ENCODE measurements around the gene POR.
"Not testable (repeated sequence)": the region's sequence is repeated elsewhere in the genome, so short reads cannot be mapped to it uniquely, and the experiment has no call there.

Gene POR

DNA sequence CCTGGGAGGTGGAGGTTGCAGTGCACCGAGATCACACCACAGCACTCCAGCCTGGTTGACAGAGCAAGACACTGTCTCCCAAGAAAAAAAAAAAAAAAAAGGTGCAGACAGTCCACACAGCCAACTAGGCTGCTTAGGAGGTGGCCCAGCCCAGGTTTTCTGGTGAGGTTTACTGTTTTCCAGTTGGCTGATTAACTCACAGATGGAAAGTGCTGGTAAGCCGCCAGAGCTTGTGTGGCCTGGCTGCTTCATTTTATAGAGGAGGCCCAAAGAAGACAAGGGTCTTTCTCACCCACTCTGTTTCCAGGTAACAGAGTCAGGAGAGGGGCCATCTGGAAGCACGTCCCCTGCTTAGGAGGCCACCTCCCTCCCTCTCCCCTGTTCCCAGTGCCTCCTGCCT lies 29.9 kb upstream of the POR start:
- DNase-seq (ENCODE audit: low read depth), result no peak

DNA sequence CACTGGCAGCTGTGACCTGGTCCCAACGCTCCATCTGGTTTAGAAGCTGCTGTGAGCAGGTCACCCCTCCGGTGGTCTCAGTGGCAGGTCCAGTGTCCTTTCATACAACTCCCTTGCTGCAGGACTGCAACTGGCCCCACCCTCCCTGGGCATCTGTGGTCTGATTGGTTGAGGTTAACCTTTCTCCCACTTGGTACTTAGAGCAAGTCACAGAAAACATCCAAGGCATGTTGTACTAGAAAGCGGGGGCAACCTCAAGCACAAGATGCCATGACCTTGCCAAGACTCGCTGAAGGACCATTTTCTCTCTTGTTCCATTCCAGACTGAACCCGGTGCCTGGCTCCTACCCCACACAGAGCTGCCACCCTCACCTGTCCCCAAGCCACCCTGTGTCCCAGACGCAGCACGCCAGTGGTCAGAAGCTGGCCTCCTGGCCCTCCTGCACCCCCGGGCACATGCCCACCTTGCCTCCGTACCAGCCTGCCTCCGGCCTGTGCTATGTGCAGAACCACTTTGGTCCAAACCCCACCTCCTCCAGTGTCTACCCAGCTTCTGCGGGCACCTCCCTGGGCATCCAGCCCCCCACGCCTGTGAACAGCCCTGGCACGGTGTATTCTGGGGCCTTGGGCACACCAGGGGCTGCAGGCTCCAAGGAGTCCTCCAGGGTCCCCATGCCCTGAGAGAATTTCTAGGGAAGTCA lies 27.1 kb upstream of the POR start:
- no peak for DNase-seq (ENCODE audit: low read depth)

DNA sequence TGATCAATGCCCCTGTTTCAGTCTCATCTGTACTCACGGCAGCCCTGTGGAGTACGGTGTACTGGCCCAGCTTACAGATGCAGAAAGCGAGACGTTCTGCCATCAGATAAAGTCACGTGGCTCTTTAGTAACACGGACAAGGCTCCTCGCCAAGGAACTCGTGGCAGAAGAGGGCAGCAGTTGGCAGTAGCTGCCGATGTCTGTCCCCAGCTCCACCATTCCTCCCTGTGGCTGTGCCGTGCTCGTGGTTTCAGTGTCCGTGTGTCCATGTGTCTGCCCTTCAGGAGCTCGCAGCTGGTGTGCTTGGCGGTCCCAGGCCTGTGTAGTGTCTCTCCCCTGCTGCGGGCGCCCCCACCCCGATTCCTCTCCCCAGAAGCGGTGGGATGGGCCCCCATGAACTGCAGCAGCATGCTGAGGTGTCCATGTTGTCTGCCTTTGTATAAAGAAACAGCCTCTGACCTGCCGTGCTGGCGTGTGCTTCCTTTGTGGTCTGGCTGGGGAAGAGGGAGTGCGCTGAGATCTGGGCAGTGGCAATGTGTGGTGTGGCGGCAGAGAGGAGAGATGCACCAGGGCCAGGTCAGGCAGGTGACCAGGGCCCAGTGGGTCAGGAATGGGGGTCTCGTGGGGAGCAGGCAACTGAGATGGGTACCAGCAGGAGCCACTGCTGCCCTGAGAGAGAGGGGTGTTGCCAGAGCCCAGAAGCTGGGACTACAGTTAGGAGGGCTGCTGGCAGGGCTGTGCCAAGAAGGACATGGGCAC lies 26.3 kb upstream of the POR start:
- DNase-seq (ENCODE audit: low read depth), result no peak

DNA sequence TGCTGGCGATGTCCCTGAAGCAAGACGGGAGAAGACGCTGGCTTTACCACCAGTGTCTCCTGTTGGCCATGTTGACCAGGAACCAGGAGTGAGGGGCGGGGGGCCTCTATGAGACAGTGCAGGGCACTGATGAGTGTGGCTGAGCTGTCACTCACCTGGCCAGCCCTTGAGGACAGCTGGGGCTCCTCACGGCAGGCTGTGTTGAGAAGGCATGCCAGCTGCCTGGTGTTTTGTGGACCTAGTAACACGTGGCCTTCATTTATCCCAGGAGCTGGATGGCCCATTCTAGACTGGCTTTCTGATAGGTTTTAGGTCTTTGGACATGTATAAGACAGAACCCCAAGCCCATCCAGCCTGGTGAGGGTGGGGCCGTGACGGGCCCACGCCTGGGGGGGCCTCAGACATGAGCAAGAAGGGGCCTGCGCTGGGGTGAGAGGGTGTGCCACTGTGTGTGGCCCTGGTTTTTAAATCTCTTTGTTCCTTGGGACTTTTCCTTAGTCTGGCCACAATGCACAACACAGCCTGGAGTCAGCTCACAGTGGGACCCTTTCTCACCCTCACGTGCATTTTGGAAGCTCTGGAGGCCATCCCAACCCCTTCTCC lies 25.6 kb upstream of the POR start:
- DNase-seq (ENCODE audit: low read depth), result no peak

DNA sequence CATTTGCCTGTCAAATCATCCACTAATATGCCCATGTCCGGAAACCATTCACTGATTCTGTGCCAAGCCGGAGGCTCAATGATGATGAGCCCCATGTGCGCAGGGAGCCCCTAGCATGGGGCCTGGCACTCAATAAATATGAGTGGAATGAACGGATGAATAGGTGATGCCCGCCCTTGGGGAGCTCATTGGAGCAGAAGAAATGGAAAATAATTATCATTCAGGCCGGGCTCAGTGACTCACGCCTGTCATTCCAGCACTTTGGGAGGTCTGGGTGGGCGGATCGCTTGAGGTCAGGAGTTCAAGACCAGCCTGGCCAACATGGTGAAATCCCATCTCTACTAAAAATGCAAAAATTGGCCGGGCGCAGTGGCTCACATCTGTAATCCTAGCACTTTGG lies 25.1 kb upstream of the POR start:
- DNase-seq (ENCODE audit: low read depth), result no peak

DNA sequence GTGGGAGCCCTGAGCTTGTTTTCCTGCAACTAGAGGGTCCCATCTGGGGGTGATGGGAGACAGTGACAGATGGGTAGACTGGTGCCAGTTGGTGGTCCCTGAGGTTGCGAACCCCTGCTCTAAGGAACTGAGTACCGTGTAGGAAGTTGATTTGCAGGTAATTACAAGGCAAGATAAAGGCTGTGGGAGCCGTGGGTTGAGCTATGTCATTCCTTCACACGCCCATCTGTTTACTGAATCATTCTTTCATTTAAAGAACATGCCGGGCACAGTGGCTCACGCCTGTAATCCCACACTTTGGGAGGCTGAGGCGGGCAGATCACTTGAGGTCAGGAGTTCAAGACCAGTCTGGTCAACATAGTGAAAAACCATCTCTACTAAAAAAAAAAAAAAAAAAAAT lies 23.7 kb upstream of the POR start:
- DNase-seq (ENCODE audit: low read depth), result not testable (repeated sequence)

DNA sequence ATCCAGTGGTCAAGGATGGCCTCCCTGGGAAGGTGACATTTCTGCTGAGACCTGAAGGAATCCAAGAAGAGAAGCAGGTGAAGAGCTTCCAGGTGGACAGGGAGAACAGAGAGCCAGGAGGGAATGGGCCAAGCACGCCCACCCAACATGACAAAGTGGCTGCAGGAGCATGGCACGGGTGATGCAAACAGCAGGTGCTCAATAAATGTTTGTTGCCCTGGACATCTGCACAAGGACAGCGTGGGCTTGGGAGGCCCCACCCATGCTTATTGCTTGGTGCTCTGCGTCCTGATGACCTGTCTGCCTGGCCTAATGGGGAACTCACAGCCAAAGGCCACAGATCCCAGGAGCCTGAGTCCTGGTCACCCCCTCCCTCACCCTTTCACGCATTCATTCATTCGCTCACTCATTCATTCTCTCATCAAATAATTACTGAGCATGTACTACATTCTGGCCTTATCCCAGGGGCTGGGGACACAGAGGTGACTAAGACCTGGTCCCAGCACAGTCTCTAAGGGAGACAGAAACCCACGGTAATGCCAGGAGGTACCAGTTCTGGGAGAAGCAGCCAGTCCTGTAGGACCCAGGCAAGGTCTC lies 23.0 kb upstream of the POR start:
- no peak for DNase-seq (ENCODE audit: low read depth)

DNA sequence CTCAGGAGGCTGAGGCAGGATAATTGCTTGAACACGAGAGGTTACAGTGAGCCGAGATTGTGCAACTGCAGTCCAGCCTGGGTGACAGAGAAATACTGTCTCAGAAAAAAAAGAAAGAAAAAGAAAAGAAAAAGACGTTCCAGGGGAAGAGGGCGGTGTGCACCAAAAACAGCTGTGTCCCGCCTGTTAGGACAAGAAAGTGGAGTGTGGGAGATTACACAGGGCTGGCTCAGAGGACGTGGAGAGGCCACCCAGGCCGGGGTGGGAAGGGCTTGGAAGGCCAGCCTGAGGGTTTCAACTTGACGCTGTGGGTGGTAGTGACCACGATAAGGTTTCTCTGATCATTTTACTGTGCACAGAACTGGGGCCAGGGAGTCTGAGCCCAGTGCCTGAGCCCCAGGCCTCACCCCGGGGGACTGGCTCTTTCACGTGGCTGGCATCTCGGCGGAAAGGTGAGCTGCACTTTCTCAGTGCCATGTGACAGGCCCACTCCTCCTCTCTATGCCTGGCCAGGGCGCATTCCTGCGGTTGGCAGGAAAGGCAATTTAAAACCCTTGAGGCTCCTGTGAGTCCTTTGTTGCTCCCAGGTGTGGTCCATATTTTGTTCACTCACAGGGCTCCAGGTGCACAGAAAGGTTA lies 22.2 kb upstream of the POR start:
- DNase-seq (ENCODE audit: low read depth), result no peak

DNA sequence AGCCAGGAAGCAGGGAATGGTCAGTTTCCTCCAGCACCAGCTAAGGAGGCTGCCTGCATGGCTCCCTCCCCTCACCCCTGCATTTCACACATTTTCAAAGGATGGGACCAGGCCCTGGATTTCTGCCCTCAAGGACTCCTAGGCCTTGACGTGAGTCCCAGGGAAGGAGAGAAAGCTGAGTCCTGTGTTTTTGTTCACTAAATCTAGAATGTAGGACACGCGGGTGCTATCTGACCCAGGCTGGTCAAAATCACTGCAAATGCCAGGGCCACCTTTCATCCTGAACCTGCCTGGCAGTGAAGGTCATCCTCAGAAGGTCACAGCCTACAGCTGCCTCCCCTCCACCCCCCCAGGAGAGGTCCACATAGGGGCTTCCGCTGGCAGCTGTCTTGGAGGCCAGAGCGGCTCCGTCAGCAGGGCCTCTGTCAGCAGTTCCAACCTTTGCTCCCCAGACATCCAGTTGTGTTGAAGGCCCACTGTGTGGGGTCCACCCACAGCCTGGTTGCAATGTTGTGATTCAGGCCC lies 18.1 kb upstream of the POR start:
- DNase-seq (ENCODE audit: low read depth), result no peak

DNA sequence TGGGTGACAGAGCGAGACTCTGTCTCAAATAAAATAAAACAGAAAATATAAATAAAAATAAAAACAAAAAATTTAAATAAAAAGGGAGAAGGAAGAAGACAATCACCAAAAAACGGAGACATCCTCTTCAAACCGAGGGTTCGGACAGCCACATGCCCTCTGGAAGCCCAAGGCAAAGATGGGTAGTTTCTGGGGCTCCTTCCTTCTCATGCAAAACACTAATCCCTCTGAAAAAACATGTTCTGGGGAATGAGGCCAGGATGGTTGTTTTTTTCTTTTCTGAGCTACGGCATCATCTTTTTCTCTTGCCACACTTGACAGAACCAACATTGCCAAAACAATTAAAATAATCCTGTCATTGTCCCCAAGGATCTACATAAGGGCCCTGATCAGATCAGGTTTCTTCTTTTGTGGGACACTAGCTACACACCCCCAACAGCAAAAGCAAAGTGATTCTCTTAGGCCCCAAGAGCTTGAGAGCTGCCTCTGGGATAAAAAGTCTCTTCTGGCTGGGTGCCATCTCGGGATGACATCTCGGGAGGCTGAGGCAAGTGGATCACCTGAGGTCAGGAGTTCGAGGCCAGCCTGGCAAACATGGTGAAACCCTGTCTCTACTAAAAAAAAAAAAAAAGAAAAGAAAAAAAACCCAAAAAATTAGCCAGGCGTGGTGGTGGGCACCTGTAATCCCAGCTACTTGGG lies 14.2 kb upstream of the POR start:
- no peak for DNase-seq (ENCODE audit: low read depth)

DNA sequence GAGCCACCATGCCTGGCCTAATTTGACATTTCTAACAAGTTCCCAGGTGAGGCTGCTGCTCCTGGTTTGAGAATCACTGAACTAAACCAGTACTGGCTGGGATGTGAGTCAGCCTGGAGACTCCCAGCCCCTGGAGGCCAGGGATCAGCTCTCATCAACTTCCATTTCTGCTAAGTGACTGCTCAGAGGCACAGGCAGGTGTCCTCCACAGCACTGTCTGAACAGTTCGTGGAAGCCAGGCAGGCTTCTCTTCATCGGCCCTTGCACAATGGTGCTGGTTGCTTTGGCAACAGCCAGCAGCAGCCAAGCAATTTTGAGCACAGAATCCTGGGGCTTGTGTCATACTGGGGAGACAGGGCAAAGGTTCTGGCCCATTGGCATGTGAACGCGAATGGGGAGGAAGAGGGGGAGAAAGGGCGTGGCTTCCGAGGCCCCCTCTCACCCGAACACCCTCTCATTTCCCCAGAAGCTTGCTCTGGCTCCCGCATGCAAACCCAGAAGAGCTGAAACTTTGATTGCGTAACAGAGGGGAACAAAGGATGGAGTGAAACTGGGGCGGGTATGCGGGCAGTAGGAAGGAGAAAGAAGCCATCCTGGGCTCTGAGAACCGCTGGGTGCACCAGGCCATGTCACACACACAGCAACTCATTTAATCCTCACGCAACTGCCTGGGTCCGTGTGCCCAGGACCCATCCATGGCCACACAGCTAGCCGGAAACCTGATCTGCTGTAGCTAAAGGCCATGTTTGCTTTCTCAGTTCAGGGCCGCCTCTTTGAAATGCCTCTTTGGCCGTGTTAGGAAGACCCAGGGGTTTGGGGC lies 9.0 kb upstream of the POR start:
- DNase-seq (ENCODE audit: low read depth), result no peak

DNA sequence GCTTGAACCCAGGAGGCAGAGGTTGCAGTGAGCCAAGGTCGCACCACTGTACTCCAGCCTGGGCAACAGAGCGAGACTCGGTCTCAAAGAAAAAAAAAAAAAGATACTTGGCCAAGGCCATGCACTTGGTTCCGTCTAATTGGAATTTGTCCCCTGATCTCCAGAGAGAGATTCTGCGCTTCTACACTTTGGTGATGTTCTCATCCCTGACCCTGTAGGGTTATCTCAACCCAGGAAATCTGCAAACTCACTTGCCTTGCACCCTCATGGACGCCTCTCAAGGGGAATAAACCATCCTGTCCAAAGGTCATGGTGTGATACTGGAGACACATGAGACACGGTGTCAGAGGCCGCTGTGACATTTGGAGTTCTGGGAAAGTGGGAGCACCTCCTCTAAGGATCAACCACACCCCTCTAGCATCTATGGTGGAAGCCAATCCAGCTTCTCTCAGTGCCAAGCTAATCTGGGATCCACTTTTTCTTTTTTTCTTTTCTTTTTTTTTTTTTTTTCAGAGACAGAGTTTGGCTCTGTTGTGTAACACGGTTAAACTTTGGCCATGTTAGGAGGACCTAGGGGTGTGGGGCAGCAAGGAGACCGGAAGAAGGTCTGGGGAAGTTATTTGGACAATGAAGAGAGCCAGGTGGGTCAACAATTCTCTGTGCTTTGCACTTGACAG lies 7.8 kb upstream of the POR start:
- no peak for DNase-seq (ENCODE audit: low read depth)

DNA sequence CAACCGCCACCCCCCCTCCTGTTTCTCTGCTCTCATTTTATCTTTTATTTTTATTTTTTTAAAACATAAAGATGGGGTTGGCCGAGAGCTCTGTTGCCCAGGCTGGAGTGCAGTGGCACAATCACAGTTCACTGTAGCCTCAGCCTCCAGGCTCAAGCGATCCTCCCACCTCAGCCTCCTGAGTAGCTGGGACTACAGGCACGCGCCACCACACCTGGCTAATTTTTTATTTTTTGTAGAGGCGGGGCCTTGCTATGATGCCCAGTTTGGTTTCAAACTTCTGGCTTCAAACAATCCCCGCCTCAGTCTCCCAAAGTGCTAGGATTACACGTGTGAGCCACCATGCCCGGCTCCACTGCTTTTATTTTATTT lies 7.3 kb upstream of the POR start:
- not testable (repeated sequence) for DNase-seq (ENCODE audit: low read depth)

DNA sequence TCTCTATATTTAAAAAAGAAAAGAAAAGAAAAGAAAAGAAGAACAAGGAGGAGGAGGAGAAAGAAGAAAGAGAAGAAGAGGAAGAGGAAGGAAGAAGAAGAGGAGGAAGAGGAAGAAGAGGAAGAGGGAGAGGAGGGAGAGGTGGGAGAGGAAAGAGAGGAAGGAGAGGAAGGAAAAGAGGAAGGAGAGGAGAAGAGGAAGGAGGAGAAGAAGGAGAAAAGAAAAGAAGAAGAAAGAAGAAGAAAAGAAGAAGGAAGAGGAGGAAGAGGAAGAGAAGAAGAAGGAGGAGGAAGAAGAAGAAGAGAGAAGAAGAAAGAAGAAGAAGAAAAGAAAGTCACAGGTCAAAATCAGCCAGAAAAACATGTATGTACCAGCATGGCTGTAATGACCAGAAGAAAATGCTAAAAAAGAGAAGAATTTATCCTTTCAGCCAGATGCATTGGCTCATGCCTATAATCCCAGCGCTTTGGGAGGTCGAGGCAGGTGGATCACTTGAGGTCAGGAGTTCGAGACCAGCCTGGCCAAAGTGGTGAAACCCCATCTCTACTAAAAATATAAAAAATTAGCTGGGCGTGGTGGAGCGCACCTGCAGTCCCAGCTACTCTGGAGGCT lies 5.3 kb upstream of the POR start:
- no peak for DNase-seq (ENCODE audit: low read depth)

DNA sequence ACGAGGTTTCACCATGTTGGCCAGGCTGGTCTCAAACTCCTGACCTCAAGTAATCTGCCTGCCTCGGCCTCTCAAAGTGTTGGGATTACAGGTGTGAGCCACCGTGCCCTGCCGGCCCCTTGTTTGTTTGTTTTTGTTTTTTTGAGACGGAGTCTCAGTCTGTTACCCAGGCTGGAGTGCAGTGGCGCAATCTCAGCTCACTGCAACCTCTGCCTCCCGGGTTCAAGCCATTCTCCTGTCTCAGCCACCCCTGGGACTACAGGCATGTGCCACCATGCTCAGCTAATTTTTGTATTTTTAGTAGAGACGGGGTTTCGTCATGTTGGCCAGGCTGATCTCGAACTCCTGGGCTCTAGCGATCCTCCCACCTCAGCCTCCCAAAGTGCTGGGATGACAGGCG lies 3.8 kb upstream of the POR start:
- not testable (repeated sequence) for DNase-seq (ENCODE audit: low read depth)

DNA sequence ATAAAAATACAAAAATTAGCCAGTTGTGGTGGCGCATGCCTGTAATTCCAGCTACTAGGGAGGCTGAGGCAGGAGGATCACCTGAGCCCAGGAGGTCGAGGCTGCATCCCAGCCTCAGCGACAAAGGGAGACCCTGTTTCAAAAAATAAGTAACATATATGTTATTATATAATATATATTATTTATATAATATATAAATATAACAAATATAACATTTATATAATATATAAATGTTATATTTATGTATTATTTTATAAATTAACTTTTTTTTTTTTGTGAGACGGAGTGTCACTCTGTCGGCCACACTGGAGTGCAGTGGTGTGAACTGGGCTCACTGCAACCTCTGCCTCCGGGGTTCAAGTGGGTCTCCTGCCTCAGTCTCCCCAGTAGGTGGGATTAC lies 1.5 kb upstream of the POR start:
- no peak for DNase-seq (ENCODE audit: low read depth)

DNA sequence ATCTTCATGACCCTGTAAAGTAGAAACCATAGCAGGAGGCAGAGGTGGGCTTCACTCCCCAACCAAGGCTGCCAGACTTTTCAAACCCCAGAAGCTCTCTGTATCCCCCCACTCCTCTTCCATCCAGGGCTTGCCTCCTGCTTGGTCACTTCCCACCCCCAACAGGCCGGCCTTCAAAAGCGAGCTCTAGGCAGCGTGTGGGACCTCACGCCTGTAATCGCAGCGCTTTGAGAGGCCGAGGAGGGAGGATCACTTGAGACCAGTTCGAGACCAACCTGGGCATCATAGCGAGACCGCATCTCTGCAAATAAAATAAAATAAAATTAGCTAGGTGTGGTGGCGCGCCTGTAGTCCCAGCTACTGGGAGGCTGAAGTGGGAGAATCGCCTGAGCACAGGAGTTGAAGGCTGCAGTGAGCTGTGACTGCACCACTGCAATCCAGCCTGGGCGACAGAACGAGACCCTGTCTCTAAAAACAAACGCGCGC lies 743 bp upstream of the POR start:
- no peak for DNase-seq (ENCODE audit: low read depth)

DNA sequence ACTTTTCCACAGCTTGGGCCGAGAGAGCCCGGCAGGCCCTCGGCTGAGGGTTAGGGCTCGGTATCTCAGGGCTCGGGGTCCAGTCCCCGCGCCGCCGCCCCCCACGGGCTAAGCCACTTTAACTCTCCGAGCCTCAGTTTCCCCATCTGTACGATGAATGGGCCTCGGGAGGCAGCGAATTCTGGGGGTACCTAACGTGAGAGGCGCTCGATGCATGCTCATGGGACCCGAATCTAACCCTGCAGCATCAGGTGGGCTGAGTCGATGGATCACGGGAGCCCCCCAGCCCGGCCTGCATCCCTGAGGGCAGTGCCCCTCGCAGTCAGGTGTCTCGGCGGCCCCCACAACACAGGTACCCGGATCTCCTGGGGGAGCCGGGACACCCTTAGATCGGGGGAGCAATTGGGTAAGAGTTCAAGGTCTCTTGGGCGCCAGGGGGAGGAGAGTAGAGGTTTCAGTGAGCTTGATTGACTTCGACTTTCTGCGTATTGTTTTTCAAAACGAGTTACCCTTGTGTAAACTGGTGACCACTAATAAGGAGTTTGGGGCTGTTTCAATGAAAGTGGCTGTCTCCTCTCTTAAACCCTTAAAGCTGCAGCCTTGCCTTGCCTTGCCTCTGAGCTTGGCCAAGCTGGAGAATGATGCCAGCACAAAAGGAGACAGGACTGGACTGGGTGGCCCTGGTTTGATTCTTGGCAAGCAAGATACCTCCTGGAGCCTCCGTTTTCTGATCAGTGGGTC lies 631 bp downstream of the POR start:
- DNase-seq (ENCODE audit: low read depth), result no peak

DNA sequence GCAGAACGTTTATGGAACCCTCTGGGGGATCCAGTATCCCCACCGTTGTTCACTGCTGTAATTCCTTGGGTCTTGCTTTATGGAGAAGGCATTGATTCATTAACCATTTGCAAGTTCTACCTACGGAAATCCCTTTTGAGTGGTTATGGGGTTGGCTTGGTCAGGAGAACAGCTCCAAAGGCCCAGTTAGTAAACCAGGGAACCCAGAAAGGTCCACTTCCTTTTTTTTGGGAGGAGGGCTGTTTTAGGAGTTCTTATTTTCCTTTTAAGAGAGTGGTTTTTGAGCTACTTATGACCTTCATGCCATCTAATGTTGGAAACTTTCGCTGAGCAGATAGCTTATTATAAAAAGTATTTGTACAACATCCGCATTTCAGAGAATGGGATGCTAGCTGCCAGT lies 1.3 kb downstream of the POR start:
- no peak for DNase-seq (ENCODE audit: low read depth)
